A549 (cell line): ENCODE measurements around the gene POLD1.

Experiments used
- FOSB ChIP-seq: fragments of 250-450 bp; sonication (Bioruptor Pico); IDR thresholded peaks from 2 replicates; pipeline ENCODE4 v1.5.0; 2020; ENCODE audit warnings: mild to moderate bottlenecking, moderate library complexity
- GATA3 ChIP-seq: IDR thresholded peaks from 2 replicates; pipeline ENCODE4 v1.6.1; 2012; ENCODE audit warnings: borderline replicate concordance
- POLR2A ChIP-seq: IDR thresholded peaks from 2 replicates; pipeline ENCODE4 v1.6.1; 2012; ENCODE audit warnings: mild to moderate bottlenecking, low read length
- RFX5 ChIP-seq: fragments of 450-650 bp; IDR thresholded peaks from 2 replicates; pipeline ENCODE4 v1.7.1; 2014; ENCODE audit warnings: antibody characterized with exemption, mild to moderate bottlenecking, moderate library complexity
- TF ChIP-seq, protein P1 (sequence below): fragments of >200 bp; sonication (Bioruptor Twin); formaldehyde crosslinking; IDR thresholded peaks from 3 replicates; pipeline ENCODE4 v1.5.1; 2016

DNA sequence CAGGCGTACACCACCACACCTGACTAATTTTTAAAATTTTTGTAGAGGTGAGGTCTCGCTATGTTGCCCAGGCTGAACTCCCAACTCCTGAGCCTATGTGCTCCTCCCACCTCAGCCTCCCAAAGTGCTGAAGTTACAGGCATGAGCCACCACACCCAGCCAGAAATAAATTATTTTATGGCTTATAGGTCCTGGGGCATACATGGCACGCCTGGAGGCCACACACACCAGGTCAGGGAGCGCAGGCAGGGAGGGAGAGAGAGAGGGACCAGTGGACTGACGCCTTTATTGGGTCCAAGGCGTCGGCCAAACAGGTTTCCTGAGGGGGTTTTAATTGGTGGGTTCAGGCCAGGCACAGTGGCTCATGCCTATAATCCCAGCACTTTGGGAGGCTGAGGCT is 41.4 kb downstream of the POLD1 start:
- TF ChIP-seq FOSB (CRISPR knock-in tag) (no peak), POLR2A (no peak), GATA3 (no peak), RFX5 (no peak)
- TF ChIP-seq, protein P1, sequence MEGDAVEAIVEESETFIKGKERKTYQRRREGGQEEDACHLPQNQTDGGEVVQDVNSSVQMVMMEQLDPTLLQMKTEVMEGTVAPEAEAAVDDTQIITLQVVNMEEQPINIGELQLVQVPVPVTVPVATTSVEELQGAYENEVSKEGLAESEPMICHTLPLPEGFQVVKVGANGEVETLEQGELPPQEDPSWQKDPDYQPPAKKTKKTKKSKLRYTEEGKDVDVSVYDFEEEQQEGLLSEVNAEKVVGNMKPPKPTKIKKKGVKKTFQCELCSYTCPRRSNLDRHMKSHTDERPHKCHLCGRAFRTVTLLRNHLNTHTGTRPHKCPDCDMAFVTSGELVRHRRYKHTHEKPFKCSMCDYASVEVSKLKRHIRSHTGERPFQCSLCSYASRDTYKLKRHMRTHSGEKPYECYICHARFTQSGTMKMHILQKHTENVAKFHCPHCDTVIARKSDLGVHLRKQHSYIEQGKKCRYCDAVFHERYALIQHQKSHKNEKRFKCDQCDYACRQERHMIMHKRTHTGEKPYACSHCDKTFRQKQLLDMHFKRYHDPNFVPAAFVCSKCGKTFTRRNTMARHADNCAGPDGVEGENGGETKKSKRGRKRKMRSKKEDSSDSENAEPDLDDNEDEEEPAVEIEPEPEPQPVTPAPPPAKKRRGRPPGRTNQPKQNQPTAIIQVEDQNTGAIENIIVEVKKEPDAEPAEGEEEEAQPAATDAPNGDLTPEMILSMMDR, result no peak
